Choroid plexus epithelial cell (primary cell): ENCODE data around the gene JHY.

Source experiments
- DNase-seq: peaks from one replicate; pipeline ENCODE4 v3.0.0-alpha.2; 2010; ENCODE audit warnings: low read depth
- H3K4me3 ChIP-seq: 2 replicates; pipeline ENCODE4 v1.5.1; 2011; ENCODE audit warnings: low read depth, mild to moderate bottlenecking, control low read depth, low read length, moderate library complexity
- CTCF ChIP-seq: conservative IDR thresholded peaks from 2 replicates; pipeline ENCODE4 v1.5.1; 2011; ENCODE audit warnings: low read depth, mild to moderate bottlenecking, control low read depth, inconsistent platforms, low read length, moderate library complexity

The JHY gene

GRCh38 chr11:122848186-122848585 lies 34.4 kb upstream of the JHY start:
- no peak for TF ChIP-seq CTCF
- DNase-seq, result no peak
- H3K4me3 ChIP-seq, result no peak overlapping the region

- DNase-seq, result peak; percentile 64
- TF ChIP-seq CTCF, result peak; percentile 20
- H3K4me3 ChIP-seq, result no peak overlapping the region
These were observed 32.4 kb upstream of the JHY start for GRCh38 chr11:122850076-122850631.

- no peak overlapping the region for H3K4me3 ChIP-seq
- TF ChIP-seq CTCF, result no peak
- DNase-seq, result no peak
These were observed 31.1 kb upstream of the JHY start for GRCh38 chr11:122851366-122851966.

- no peak for TF ChIP-seq CTCF
- H3K4me3 ChIP-seq, result no peak overlapping the region
- DNase-seq, result peak; percentile 31
These were observed 30.3 kb upstream of the JHY start for GRCh38 chr11:122852074-122852795.

- no peak for TF ChIP-seq CTCF
- no peak for DNase-seq
- no peak overlapping the region for H3K4me3 ChIP-seq
These were observed 29.8 kb upstream of the JHY start for GRCh38 chr11:122852796-122853160.

- H3K4me3 ChIP-seq, result no peak overlapping the region
- DNase-seq, result no peak
- TF ChIP-seq CTCF, result no peak
These were observed 29.3 kb upstream of the JHY start for GRCh38 chr11:122853261-122853660.
